Inferior parietal cortex (tissue), 1 donor: Measurements from ENCODE around the gene SRPRA.

ENCODE experiments used
- DNase-seq: peaks from one replicate; pipeline ENCODE4 v3.0.0-alpha.2; 2016; ENCODE audit errors: extremely low spot score

The SRPRA gene

DNA sequence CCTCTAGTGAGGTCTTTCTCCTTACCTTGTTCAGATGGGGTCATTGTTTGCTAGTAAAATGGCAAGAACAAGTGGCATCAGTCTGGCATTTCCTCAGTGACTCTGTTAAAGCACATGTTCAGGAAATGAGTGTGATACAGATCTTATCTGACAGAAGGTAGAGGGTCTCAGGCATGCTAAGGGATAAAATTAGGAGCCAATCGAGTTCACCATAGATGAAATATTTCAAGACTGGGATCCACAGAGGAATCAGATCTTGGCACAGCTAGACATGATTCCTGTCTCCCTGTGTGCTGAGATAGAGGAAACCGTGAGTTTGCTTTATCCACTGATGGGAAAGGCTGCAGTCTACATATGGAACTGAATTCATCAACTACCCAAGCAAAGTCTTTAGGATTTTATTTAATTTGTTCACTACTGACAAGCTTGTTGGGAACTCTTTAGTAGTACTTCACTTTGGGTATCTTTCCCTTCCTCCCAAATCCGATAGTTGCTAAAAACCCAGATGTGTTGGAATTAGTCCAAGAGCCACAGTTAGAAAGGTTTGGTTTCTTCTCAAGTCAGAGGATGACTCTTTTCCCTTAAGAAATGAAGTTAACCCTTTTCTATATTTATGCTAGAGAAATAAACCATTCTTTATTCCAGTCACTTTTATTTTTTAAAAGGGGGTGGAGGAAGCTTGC is 38.7 kb downstream of the SRPRA start:
- no peak for DNase-seq

GRCh38 chr11:126226334-126227084 is 42.2 kb downstream of the SRPRA start:
- no peak for DNase-seq

- no peak for DNase-seq
These were observed 43.4 kb downstream of the SRPRA start for GRCh38 chr11:126225295-126225665.

- DNase-seq = peak; percentile 9
These were observed 43.9 kb downstream of the SRPRA start for GRCh38 chr11:126224647-126225294.

- DNase-seq = no peak
These were observed 49.1 kb downstream of the SRPRA start for GRCh38 chr11:126219547-126219946.

DNA sequence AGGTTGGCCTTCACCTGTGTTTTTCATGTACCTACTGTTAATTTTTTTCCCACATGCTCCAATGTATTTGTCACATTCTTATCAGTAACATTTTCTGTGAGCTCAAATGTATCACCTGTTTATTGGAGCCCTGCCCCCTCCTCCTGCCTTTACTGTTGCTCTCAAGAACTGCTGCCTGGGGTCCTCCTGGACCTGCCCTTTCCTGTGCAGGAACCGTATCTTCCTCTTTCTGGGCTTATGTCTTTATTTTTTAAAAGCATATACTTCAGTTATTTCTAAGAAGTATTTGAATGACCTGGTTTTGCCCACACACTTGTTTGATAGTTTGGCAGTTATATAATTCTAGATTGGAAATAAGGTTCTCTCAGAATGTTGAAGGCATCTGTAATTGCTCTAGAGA is 51.2 kb downstream of the SRPRA start:
- DNase-seq = no peak

GRCh38 chr11:126216526-126217305 is 52.0 kb downstream of the SRPRA start:
- DNase-seq = no peak

DNA sequence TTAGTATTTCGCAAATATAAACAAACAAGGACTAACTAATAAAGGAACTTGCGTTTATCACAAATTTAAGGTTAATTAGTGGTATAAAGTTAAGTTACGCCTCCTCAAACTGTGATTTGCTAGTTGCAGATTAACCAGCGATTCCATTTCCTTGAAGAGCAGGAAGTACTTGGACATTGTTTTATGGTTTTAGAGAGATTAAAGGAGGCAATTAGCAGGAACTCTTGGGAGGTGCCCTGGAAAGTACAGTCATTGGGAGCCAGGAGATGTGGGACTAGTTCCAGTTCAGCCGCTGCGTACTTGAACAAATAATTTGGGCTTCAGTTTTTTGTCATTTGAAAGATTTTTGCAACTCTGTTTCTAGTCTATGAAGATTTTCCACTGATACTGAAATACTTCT is 53.9 kb downstream of the SRPRA start:
- no peak for DNase-seq

DNA sequence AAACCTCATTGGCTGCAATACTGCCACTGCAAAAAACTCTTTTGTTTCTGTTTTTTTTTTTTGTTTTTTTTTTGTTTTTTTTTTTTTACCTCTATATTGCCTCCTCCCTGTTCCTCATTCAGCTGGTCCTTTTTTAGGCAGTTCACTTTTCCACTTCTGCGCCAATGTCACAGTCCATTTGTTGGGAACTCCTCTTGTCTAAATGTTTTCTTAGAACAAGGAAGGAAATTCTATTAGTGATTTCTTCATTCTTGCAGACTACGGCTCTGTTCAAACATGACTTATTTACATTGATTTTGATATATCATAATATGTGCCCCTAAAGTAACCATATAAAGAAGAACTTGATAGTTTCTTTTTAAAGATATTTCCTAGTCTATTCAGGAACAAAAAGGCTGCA is 54.3 kb downstream of the SRPRA start:
- DNase-seq = no peak
